SK-N-SH treated with all-trans-retinoic acid at 6 μM for 48 hours (cell line): ENCODE data around the gene HTR7.

Experiments used
- ATAC-seq: fragments of 200-7000 bp; cut with Tn5 transposase; 3 replicates; pipeline ENCODE4 v1.9.1; 2020; ENCODE audit warnings: mild to moderate bottlenecking, moderate library complexity
- BACH2 ChIP-seq: fragments of 250-450 bp; sonication (Bioruptor Pico); IDR thresholded peaks from 2 replicates; pipeline ENCODE4 v1.9.0; 2021; ENCODE audit warnings: mild to moderate bottlenecking, borderline replicate concordance
- CSDC2 ChIP-seq: fragments of 250-450 bp; sonication (Bioruptor Pico); IDR thresholded peaks from 2 replicates; pipeline ENCODE4 v1.5.0; 2020; ENCODE audit warnings: mild to moderate bottlenecking, moderate library complexity
- CSRNP3 ChIP-seq: fragments of 250-450 bp; sonication (Bioruptor Pico); IDR thresholded peaks from 2 replicates; pipeline ENCODE4 v1.5.1; 2021; ENCODE audit warnings: mild to moderate bottlenecking, moderate library complexity
- ESRRG ChIP-seq: fragments of 250-450 bp; sonication (Bioruptor Pico); IDR thresholded peaks from 2 replicates; pipeline ENCODE4 v1.6.1; 2021; ENCODE audit warnings: mild to moderate bottlenecking
- ISL1 ChIP-seq: fragments of 250-450 bp; sonication (Bioruptor Pico); IDR thresholded peaks from 2 replicates; pipeline ENCODE4 v2.1.2; 2022; ENCODE audit warnings: mild to moderate bottlenecking, moderate library complexity
- OSR1 ChIP-seq: fragments of 250-450 bp; sonication (Bioruptor Pico); IDR thresholded peaks from 2 replicates; pipeline ENCODE4 v1.8.0; 2022; ENCODE audit warnings: moderate library complexity, mild to moderate bottlenecking, inconsistent platforms
- PPARA ChIP-seq: fragments of 250-450 bp; sonication (Bioruptor Pico); IDR thresholded peaks from 2 replicates; pipeline ENCODE4 v1.5.0; 2020; ENCODE audit warnings: mild to moderate bottlenecking, borderline replicate concordance
- RARB ChIP-seq: fragments of 250-450 bp; sonication (Bioruptor Pico); IDR thresholded peaks from 2 replicates; pipeline ENCODE4 v1.8.0; 2021; ENCODE audit warnings: mild to moderate bottlenecking, moderate library complexity
- SNAI2 ChIP-seq: fragments of 250-450 bp; sonication (Bioruptor Pico); IDR thresholded peaks from 2 replicates; pipeline ENCODE4 v1.5.0; 2020; ENCODE audit warnings: mild to moderate bottlenecking, moderate library complexity
- TCF4 ChIP-seq: fragments of 250-450 bp; sonication (Bioruptor Pico); IDR thresholded peaks from 2 replicates; pipeline ENCODE4 v1.8.0; 2021; ENCODE audit warnings: mild to moderate bottlenecking, moderate library complexity, borderline replicate concordance
- TOX ChIP-seq: fragments of 250-450 bp; sonication (Bioruptor Pico); IDR thresholded peaks from 2 replicates; pipeline ENCODE4 v1.8.0; 2021; ENCODE audit warnings: mild to moderate bottlenecking, moderate library complexity, borderline replicate concordance
- ZC3H10 ChIP-seq: fragments of 250-450 bp; sonication (Bioruptor Pico); IDR thresholded peaks from 2 replicates; pipeline ENCODE4 v1.5.1; 2021; ENCODE audit warnings: mild to moderate bottlenecking, moderate library complexity
- ZFP30 ChIP-seq: fragments of 450-650 bp; formaldehyde crosslinking; IDR thresholded peaks from 2 replicates; pipeline ENCODE4 v1.5.0; 2022; ENCODE audit warnings: mild to moderate bottlenecking, moderate library complexity
- ZNF565 ChIP-seq: fragments of 450-650 bp; formaldehyde crosslinking; conservative IDR thresholded peaks from 2 replicates; pipeline ENCODE4 v1.5.0; 2020; ENCODE audit warnings: low read depth, mild to moderate bottlenecking, moderate library complexity
- ZNF70 ChIP-seq: fragments of 450-650 bp; formaldehyde crosslinking; IDR thresholded peaks from 2 replicates; pipeline ENCODE4 v1.5.0; 2020; ENCODE audit warnings: mild to moderate bottlenecking, moderate library complexity
- TF ChIP-seq, protein P1 (sequence below): fragments of 250-450 bp; sonication (Bioruptor Pico); IDR thresholded peaks from 2 replicates; pipeline ENCODE4 v1.8.0; 2021; ENCODE audit warnings: low read depth, mild to moderate bottlenecking, moderate library complexity, borderline replicate concordance
- TF ChIP-seq, protein P2 (sequence below): fragments of 250-450 bp; sonication (Bioruptor Pico); IDR thresholded peaks from 2 replicates; pipeline ENCODE4 v1.5.0; 2020; ENCODE audit warnings: mild to moderate bottlenecking, moderate library complexity
- TF ChIP-seq, protein P3 (sequence below): fragments of 250-450 bp; sonication (Bioruptor Pico); IDR thresholded peaks from 2 replicates; pipeline ENCODE4 v1.8.0; 2020; ENCODE audit warnings: mild to moderate bottlenecking, moderate library complexity, borderline replicate concordance
- TF ChIP-seq, protein P4 (sequence below): fragments of 250-450 bp; sonication (Bioruptor Pico); IDR thresholded peaks from 2 replicates; pipeline ENCODE4 v1.5.1; 2020; ENCODE audit warnings: low read depth, mild to moderate bottlenecking, moderate library complexity

Gene HTR7

GRCh38 chr10:90745565-90745964 is 112.3 kb downstream of the HTR7 start:
- no peak for ATAC-seq
- TF ChIP-seq RARB (CRISPR knock-in tag), result no peak

DNA sequence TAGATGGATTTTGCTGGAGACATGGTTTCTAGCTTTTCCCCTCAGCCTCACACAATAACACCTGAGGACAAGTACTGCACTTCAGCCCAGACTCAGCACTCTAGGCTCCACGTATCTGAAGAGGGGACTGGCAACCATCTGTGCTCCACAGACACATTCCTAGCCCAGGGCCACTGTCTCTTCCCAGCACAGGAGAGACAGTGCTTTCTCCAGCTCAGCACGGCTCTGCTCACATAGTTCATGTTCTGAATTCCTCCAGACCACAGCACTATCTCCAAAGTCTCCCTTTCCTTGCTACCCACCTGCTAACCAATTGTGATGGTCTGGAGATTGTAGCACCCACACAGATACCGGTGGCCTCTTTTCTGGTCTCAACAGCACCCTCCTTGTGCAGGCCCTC is 114.5 kb downstream of the HTR7 start:
- no peak for ATAC-seq

DNA sequence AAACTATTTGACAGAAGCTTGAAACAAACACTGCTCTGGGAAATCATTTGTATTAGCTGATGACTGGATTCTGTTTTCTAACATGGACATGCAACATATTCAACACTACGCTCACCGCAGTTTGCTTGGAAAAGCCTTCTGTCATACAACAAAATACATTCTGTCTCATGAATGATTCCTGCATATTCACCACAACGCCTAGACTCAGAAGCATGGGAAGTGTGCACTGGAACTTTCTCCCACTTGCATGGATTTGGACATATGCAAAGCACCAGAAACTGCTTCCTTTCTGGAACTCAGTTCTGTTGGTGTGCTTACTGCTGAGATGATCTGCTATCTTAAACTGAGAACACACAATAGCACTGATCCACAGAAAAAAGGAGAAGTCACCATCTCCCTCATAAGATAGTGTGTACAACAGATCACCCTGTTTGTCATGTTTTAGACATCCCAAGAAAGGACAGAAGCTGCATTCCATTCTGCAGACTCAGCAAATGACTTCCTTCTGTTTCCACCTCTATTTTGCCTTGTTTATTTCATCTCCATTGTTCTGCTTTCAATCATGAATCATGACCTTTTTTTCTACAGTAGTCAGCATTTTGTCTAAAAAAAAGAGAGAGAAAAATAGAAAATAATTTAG is 115.8 kb downstream of the HTR7 start:
- ATAC-seq, result peak; percentile 74
- TF ChIP-seq CSRNP3 (no peak), ZC3H10 (CRISPR knock-in tag) (no peak), SNAI2 (CRISPR knock-in tag) (no peak), BACH2 (CRISPR knock-in tag) (no peak), TCF4 (CRISPR knock-in tag) (no peak), ZNF565 (CRISPR knock-in tag) (no peak), PPARA (no peak), ZNF70 (CRISPR knock-in tag) (no peak), ESRRG (CRISPR knock-in tag) (no peak), OSR1 (CRISPR knock-in tag) (no peak), CSDC2 (CRISPR knock-in tag) (no peak), ZFP30 (no peak)
- TF ChIP-seq, protein P1, sequence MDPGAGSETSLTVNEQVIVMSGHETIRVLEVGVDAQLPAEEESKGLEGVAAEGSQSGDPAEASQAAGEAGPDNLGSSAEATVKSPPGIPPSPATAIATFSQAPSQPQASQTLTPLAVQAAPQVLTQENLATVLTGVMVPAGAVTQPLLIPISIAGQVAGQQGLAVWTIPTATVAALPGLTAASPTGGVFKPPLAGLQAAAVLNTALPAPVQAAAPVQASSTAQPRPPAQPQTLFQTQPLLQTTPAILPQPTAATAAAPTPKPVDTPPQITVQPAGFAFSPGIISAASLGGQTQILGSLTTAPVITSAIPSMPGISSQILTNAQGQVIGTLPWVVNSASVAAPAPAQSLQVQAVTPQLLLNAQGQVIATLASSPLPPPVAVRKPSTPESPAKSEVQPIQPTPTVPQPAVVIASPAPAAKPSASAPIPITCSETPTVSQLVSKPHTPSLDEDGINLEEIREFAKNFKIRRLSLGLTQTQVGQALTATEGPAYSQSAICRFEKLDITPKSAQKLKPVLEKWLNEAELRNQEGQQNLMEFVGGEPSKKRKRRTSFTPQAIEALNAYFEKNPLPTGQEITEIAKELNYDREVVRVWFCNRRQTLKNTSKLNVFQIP, result no peak
- TF ChIP-seq, protein P2, sequence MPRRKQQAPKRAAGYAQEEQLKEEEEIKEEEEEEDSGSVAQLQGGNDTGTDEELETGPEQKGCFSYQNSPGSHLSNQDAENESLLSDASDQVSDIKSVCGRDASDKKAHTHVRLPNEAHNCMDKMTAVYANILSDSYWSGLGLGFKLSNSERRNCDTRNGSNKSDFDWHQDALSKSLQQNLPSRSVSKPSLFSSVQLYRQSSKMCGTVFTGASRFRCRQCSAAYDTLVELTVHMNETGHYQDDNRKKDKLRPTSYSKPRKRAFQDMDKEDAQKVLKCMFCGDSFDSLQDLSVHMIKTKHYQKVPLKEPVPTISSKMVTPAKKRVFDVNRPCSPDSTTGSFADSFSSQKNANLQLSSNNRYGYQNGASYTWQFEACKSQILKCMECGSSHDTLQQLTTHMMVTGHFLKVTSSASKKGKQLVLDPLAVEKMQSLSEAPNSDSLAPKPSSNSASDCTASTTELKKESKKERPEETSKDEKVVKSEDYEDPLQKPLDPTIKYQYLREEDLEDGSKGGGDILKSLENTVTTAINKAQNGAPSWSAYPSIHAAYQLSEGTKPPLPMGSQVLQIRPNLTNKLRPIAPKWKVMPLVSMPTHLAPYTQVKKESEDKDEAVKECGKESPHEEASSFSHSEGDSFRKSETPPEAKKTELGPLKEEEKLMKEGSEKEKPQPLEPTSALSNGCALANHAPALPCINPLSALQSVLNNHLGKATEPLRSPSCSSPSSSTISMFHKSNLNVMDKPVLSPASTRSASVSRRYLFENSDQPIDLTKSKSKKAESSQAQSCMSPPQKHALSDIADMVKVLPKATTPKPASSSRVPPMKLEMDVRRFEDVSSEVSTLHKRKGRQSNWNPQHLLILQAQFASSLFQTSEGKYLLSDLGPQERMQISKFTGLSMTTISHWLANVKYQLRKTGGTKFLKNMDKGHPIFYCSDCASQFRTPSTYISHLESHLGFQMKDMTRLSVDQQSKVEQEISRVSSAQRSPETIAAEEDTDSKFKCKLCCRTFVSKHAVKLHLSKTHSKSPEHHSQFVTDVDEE (CRISPR knock-in tag), result no peak
- TF ChIP-seq, protein P3, sequence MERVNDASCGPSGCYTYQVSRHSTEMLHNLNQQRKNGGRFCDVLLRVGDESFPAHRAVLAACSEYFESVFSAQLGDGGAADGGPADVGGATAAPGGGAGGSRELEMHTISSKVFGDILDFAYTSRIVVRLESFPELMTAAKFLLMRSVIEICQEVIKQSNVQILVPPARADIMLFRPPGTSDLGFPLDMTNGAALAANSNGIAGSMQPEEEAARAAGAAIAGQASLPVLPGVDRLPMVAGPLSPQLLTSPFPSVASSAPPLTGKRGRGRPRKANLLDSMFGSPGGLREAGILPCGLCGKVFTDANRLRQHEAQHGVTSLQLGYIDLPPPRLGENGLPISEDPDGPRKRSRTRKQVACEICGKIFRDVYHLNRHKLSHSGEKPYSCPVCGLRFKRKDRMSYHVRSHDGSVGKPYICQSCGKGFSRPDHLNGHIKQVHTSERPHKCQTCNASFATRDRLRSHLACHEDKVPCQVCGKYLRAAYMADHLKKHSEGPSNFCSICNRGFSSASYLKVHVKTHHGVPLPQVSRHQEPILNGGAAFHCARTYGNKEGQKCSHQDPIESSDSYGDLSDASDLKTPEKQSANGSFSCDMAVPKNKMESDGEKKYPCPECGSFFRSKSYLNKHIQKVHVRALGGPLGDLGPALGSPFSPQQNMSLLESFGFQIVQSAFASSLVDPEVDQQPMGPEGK, result no peak
- TF ChIP-seq, protein P4, sequence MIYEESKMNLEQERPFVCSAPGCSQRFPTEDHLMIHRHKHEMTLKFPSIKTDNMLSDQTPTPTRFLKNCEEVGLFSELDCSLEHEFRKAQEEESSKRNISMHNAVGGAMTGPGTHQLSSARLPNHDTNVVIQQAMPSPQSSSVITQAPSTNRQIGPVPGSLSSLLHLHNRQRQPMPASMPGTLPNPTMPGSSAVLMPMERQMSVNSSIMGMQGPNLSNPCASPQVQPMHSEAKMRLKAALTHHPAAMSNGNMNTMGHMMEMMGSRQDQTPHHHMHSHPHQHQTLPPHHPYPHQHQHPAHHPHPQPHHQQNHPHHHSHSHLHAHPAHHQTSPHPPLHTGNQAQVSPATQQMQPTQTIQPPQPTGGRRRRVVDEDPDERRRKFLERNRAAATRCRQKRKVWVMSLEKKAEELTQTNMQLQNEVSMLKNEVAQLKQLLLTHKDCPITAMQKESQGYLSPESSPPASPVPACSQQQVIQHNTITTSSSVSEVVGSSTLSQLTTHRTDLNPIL (CRISPR knock-in tag), result no peak

More for the DNA sequence above, 114.5 kb downstream of the HTR7 start:
- TF ChIP-seq ZNF565 (CRISPR knock-in tag) (no peak), TCF4 (CRISPR knock-in tag) (no peak), ZNF70 (CRISPR knock-in tag) (no peak), BACH2 (CRISPR knock-in tag) (no peak), TOX (CRISPR knock-in tag) (no peak), CSRNP3 (no peak), SNAI2 (CRISPR knock-in tag) (no peak), ISL1 (CRISPR knock-in tag) (no peak)
- TF ChIP-seq, protein P1, result no peak
- TF ChIP-seq, protein P4 (CRISPR knock-in tag), result no peak
